ENCODE measurements around the gene CYSRT1. TPM values are rescaled to one million over a fixed set of nuclear protein-coding genes. Genes with fewer than 3 reads are reported as not detected.
A peak's percentile ranks its signal among the peaks of the same experiment; 100 is the strongest.
"Not testable (repeated sequence)": the region's sequence is repeated elsewhere in the genome, so short reads cannot be mapped to it uniquely, and the experiment has no call there.

Gene CYSRT1
- total RNA-seq, 8 experiments from 2014 or later = 1.2 to 4.7 (median 1.3) TPM

- no peak overlapping the region for H3K4me3 ChIP-seq
- no peak for ATAC-seq (replicated peaks in 6 of 8)
- H3K4me1 ChIP-seq (replicated peaks in 1 of 2) = peaks cover 16 to 36% of the 10 kb centered on the region in 2 donors
- in situ Hi-C loops (cut with MboI; ENCODE audit: low pct_unique_long_range_greater_than_20kb in 2 of 9, low sequenced_read_pairs in 9 of 9, unreplicated experiment in 9 of 9) = no loop called here
- H3K27ac ChIP-seq = peak overlapping the region in 1 of 2 donors; percentile 57
- WGBS, 10 experiments = 30 to 79% (median 73%) methylated on average over 2 to 3 of the region's 18 CpGs; no CpG with 5 or more reads in 7 of the 10 experiments
Measured at GRCh38 chr9:137250329-137251193, 25.6 kb downstream of the CYSRT1 start.

- in situ Hi-C loops (cut with MboI; ENCODE audit: low pct_unique_long_range_greater_than_20kb in 2 of 9, low sequenced_read_pairs in 9 of 9, unreplicated experiment in 9 of 9) = no loop called here
- Histone ChIP-seq H3K4me1 (replicated peaks in 1 of 2) (peaks cover 18 to 37% of the 10 kb centered on the region in 2 donors), H3K4me3 (no peak within 1 kb of the TSS), H3K27ac (peak within 1 kb of the TSS in 1 of 2 donors; percentile 57)
- WGBS, 10 experiments = no CpG with 5 or more reads among the region's 4 CpGs
- ATAC-seq (replicated peaks in 6 of 8) = peak in 2 of 8 experiments; percentile 0 to 1
Measured at GRCh38 chr9:137251194-137251461, 26.2 kb downstream of the CYSRT1 start, which contains the start of gene STPG3. STPG3 (plus strand) TSS chr9:137251286; CDS start chr9:137251287, 1 bp downstream.

GRCh38 chr9:137251490-137252268, 26.7 kb downstream of the CYSRT1 start:
- no CpG with 5 or more reads among the region's 22 CpGs for WGBS, 10 experiments
- Histone ChIP-seq H3K4me1 (replicated peaks in 1 of 2) (peaks cover 24 to 42% of the 10 kb centered on the region in 2 donors), H3K27ac (peak overlapping the region in 1 of 2 donors; percentile 57), H3K4me3 (no peak overlapping the region)
- in situ Hi-C loops (cut with MboI; ENCODE audit: low pct_unique_long_range_greater_than_20kb in 2 of 9, low sequenced_read_pairs in 9 of 9, unreplicated experiment in 9 of 9) = no loop called here
- ATAC-seq (replicated peaks in 6 of 8) = peak in 5 of 8 experiments; percentile 42 to 73 (median 50)

GRCh38 chr9:137252555-137253506, 27.9 kb downstream of the CYSRT1 start:
- 80 to 92% (median 90%) methylated on average over 1 to 2 of the region's 35 CpGs; no CpG with 5 or more reads in 7 of the 10 experiments for WGBS, 10 experiments
- ATAC-seq (replicated peaks in 6 of 8) = no peak
- in situ Hi-C loops (cut with MboI; ENCODE audit: low pct_unique_long_range_greater_than_20kb in 2 of 9, low sequenced_read_pairs in 9 of 9, unreplicated experiment in 9 of 9) = no loop called here

GRCh38 chr9:137253717-137254623, 29.0 kb downstream of the CYSRT1 start:
- H3K27ac ChIP-seq = peak overlapping the region in 1 of 2 donors; percentile 23
- 0 to 68% (median 38%) methylated on average over 1 to 16 of the region's 21 CpGs; no CpG with 5 or more reads in 4 of the 10 experiments for WGBS, 10 experiments
- in situ Hi-C loops (cut with MboI; ENCODE audit: low pct_unique_long_range_greater_than_20kb in 2 of 9, low sequenced_read_pairs in 9 of 9, unreplicated experiment in 9 of 9) = no loop called here

More at GRCh38 chr9:137252555-137253506, 27.9 kb downstream of the CYSRT1 start:
- H3K4me3 ChIP-seq = no peak overlapping the region
- H3K27ac ChIP-seq = no peak overlapping the region
- H3K4me1 ChIP-seq (replicated peaks in 1 of 2) = peaks cover 24 to 34% of the 10 kb centered on the region in 2 donors

GRCh38 chr9:137254624-137255447, 29.9 kb downstream of the CYSRT1 start, which contains the start of gene NELFB:
NELFB (plus strand) TSS chr9:137255327.
- peak within 1 kb of the TSS; percentile 61 to 99 (median 77) for H3K4me3 ChIP-seq
- in situ Hi-C loops (cut with MboI; ENCODE audit: low pct_unique_long_range_greater_than_20kb in 2 of 9, low sequenced_read_pairs in 9 of 9, unreplicated experiment in 9 of 9) = no loop called here
- peak within 1 kb of the TSS; percentile 40 to 88 for H3K27ac ChIP-seq
- peak; percentile 77 to 91 (median 83) for ATAC-seq (replicated peaks in 6 of 8)
- peaks cover 24 to 34% of the 10 kb centered on the region in 2 donors for H3K4me1 ChIP-seq (replicated peaks in 1 of 2)
- 0% methylated on average over 2 to 26 of the region's 105 CpGs; no CpG with 5 or more reads in 7 of the 10 experiments for WGBS, 10 experiments

More at GRCh38 chr9:137253717-137254623, 29.0 kb downstream of the CYSRT1 start:
- peaks cover 24 to 34% of the 10 kb centered on the region in 2 donors for H3K4me1 ChIP-seq (replicated peaks in 1 of 2)
- H3K4me3 ChIP-seq = peak overlapping the region; percentile 61 to 99 (median 77)
- ATAC-seq (replicated peaks in 6 of 8) = peak in 1 of 8 experiments; percentile 2

GRCh38 chr9:137255448-137256114, 30.6 kb downstream of the CYSRT1 start:
- in situ Hi-C loops (cut with MboI; ENCODE audit: low pct_unique_long_range_greater_than_20kb in 2 of 9, low sequenced_read_pairs in 9 of 9, unreplicated experiment in 9 of 9) = no loop called here
- peak overlapping the region; percentile 40 to 88 for H3K27ac ChIP-seq
- 0 to 13% (median 0%) methylated on average over 1 to 16 of the region's 51 CpGs; no CpG with 5 or more reads in 5 of the 10 experiments for WGBS, 10 experiments

GRCh38 chr9:137256362-137256761, 31.4 kb downstream of the CYSRT1 start:
- in situ Hi-C loops (cut with MboI; ENCODE audit: low pct_unique_long_range_greater_than_20kb in 2 of 9, low sequenced_read_pairs in 9 of 9, unreplicated experiment in 9 of 9) = no loop called here
- ATAC-seq (replicated peaks in 6 of 8) = no peak
- Histone ChIP-seq H3K4me3 (peak overlapping the region; percentile 61 to 99 (median 77)), H3K27ac (no peak overlapping the region), H3K4me1 (replicated peaks in 1 of 2) (peaks cover 19 to 26% of the 10 kb centered on the region in 2 donors)
- 87 to 100% (median 89%) methylated on average over 2 to 6 of the region's 15 CpGs; no CpG with 5 or more reads in 6 of the 10 experiments for whole genome bisulfite sequencing, 10 experiments

More at GRCh38 chr9:137255448-137256114, 30.6 kb downstream of the CYSRT1 start:
- ATAC-seq (replicated peaks in 6 of 8) = peak; percentile 42 to 71 (median 49)
- Histone ChIP-seq H3K4me1 (replicated peaks in 1 of 2) (peaks cover 24 to 34% of the 10 kb centered on the region in 2 donors), H3K4me3 (peak overlapping the region; percentile 61 to 99 (median 77))

GRCh38 chr9:137256856-137257255, 31.9 kb downstream of the CYSRT1 start:
- WGBS, 10 experiments = 67 to 100% (median 90%) methylated on average over 1 to 4 of the region's 15 CpGs; no CpG with 5 or more reads in 6 of the 10 experiments
- ATAC-seq (replicated peaks in 6 of 8) = no peak
- in situ Hi-C loops (cut with MboI; ENCODE audit: low pct_unique_long_range_greater_than_20kb in 2 of 9, low sequenced_read_pairs in 9 of 9, unreplicated experiment in 9 of 9) = no loop called here
- Histone ChIP-seq H3K4me1 (replicated peaks in 1 of 2) (peaks cover 14 to 22% of the 10 kb centered on the region in 2 donors), H3K4me3 (no peak overlapping the region), H3K27ac (no peak overlapping the region)

- 50 to 100% (median 76%) methylated on average over 1 to 10 of the region's 15 CpGs; no CpG with 5 or more reads in 4 of the 10 experiments for WGBS, 10 experiments
- in situ Hi-C loops (cut with MboI; ENCODE audit: low pct_unique_long_range_greater_than_20kb in 2 of 9, low sequenced_read_pairs in 9 of 9, unreplicated experiment in 9 of 9); H3K4me1 ChIP-seq (replicated peaks in 1 of 2); H3K4me3 ChIP-seq; H3K27ac ChIP-seq: not testable (repeated sequence)
- peak in 1 of 8 experiments; percentile 13 for ATAC-seq (replicated peaks in 6 of 8)
Measured at GRCh38 chr9:137262173-137262908, 37.4 kb downstream of the CYSRT1 start.

Measured in motor neuron (in vitro differentiated cells).